Activated CD4-positive, alpha-beta T cell treated with anti-CD3 and anti-CD28 coated beads, Interleukin-2, amount 50 U/mL, for 48 hours (primary cell): ENCODE data around the gene PDE11A.
"Not testable (repeated sequence)": the region's sequence is repeated elsewhere in the genome, so short reads cannot be mapped to it uniquely, and the experiment has no call there.

Source experiments
- DNase-seq, 2 experiments: peaks; one replicate each; pipeline ENCODE4 v3.0.0-alpha.2; 2020

The PDE11A gene

DNA sequence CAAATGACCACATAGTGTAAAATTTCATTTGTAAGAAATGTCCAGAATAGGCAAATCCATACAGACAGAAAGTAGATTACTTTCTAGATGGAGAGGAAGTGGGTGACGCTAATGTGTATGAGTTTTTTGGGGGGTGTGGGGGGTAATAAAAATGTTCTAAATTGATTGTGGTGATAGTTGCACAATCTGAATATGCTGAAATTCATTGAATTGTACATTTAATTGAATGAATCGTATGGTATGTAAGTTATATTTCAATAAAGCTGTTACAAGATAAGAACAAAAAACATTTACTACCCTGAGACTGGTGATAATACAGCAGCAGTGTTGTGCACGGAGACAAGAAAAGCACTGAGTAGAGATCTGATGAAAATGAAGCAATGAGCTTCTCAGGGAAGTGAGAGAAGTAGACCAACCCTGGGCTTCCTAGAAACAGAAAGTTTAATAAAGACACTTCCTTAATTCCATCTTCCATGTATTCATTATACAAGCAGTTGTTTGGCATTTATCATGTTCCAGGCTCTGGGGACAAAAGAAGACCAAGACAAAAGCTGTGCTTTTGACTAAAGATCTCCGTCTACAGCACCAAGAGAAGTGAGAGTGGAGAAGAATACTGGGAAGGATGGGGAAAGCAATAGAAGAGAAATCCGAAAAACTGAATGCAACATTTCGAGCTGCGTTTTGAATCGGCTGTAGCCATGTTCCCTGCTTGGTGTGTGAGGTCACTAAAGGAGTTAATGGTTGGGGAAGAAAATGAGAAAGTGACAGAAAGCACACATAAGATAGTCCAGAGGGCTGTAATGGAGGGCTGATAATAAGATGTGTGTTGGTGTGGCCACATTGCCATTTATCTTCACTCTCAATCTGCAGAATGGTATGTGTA is 1.8 kb upstream of the PDE11A start:
- no peak for DNase-seq

- DNase-seq, result no peak
Observed at GRCh38 chr2:178072000-178072382, 586 bp downstream of the PDE11A start.

DNA sequence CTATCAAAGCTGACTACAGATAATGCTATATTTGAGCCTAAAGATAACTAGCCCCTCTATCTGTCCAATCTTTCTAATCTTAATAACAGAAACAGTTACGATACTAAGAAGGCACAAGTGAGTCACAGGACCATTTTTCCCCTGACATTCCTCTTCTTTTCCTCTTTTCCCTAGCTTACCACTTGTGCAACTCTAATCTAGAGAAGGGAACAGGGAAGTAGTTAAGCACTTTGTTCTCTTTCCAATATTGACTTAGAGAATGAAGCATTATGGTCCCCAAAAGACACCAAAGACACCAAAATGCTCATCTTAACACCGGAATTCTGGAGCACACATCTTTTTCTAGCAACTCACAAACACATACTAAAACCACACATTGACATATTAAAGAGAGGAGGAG is 1.8 kb downstream of the PDE11A start:
- DNase-seq, result no peak

- DNase-seq, result no peak
Observed at GRCh38 chr2:178069551-178069950, 3.0 kb downstream of the PDE11A start.

DNA sequence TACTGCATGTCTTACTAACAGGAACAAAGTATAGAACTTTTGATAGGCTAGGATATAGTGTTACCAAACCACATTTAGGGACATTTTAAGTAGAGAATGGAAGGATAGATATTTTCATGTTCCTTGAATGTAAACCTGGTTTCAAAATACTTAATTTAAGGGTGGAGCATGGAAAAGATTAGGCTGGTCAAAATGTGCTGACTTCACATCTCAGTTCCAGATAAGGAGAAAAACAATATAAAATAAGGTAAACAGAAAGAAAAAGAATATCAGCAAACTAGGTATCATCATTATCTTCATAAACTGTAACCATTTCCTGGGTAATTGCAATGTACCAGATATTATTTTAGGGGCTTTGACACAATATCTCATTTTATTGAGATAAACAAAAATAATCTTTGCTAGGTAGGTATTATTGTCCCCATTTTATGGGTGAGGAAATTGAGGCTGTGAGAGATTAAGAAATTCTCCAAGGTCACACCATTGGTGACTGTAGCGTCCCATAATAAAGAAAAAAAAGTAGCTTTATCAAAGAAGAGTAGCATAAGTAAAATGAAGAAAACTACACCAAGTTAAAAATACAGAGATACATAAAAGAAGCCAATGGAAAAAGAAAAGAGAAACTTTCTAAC is 3.6 kb downstream of the PDE11A start:
- DNase-seq, result no peak

- no peak for DNase-seq
Observed at GRCh38 chr2:178066890-178067669, 5.5 kb downstream of the PDE11A start.

GRCh38 chr2:178066324-178066723 is 6.3 kb downstream of the PDE11A start:
- DNase-seq, result no peak

GRCh38 chr2:178059681-178060080 is 12.9 kb downstream of the PDE11A start:
- DNase-seq, result no peak

DNA sequence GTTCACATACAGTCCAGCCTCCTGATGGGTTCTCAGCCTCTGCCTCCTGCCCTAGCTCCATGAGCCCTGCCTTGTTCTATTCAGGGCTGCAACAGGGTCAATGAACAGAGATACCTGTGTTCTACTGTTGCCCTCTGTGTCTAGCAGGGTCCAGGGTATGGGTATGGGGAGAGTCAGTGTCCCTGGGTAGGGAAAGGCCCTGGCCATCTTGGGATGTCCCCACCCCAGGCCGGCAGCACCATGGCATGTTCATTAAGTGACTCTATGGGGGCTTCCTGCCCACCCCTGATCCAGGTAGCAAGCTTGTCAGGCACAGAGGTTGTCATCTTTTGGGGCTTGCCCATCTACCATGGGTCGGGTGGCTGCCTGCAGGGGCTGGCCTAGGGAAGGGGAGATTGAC is 13.5 kb downstream of the PDE11A start:
- DNase-seq, result no peak

GRCh38 chr2:178057179-178057680 is 15.3 kb downstream of the PDE11A start:
- no peak for DNase-seq

- no peak for DNase-seq
Observed at GRCh38 chr2:178056345-178056744, 16.2 kb downstream of the PDE11A start.

GRCh38 chr2:178051257-178051656 is 21.3 kb downstream of the PDE11A start:
- DNase-seq, result not testable (repeated sequence)

DNA sequence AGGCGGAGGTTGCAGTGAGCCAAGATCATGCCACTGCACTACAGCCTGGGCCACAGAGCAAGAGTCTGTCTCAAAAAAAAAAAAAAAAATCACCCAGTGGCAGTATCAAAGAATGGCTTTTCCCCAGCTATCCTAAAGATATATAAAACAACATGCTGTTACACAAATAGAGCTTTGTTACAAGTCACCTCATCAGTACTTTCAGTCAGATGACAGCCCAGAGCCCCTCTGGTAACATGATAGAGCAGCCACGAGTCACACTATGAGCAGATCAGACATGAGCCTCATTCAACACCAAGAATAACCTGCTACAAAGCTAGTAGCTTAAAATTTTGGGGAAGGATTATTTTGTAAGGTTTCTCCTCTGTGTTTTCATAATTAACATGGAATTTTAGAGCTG is 25.2 kb downstream of the PDE11A start:
- DNase-seq, result no peak

DNA sequence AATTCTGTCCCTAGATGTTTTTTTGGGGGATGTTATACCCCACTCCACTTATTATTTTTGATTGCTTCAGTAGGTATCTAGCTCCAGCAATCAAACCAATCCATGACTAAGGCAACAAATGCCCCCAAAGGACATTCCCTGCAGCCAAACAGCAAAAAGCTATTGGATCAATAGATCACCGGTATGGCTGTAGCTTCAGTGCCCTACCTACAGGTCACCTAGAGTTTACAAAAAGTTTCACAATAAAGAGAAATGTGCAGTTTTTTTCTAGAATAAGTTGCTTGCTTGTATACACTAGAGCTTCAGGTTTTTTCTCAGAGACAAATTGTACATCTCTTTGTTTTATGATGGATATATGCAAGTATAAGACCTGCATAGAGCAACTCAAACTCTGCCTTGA is 27.7 kb downstream of the PDE11A start:
- DNase-seq, result no peak

- no peak for DNase-seq
Observed at GRCh38 chr2:178043266-178043665, 29.3 kb downstream of the PDE11A start.

DNA sequence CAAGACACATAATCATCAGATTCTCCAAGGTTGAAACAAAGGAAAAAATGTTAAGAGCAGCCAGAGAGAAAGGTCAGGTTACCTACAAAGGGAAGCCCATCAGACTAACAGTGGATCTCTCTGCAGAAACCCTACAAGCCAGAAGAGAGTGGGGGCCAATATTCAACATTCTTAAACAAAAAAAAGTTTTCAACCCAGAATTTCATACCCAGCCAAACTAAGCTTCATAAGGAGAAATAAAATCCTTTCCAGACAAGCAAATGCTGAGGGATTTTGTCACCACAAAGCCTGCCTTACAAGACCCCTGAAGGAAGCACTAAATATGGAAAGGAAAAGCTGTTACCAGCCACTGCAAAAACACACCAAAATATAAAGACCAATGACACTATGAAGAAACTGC is 39.0 kb downstream of the PDE11A start:
- DNase-seq, result not testable (repeated sequence)

GRCh38 chr2:178029342-178029741 is 43.2 kb downstream of the PDE11A start:
- DNase-seq, result no peak

GRCh38 chr2:178025551-178026185 is 46.9 kb downstream of the PDE11A start:
- no peak for DNase-seq

GRCh38 chr2:178018141-178018540 is 54.4 kb downstream of the PDE11A start:
- no peak for DNase-seq

DNA sequence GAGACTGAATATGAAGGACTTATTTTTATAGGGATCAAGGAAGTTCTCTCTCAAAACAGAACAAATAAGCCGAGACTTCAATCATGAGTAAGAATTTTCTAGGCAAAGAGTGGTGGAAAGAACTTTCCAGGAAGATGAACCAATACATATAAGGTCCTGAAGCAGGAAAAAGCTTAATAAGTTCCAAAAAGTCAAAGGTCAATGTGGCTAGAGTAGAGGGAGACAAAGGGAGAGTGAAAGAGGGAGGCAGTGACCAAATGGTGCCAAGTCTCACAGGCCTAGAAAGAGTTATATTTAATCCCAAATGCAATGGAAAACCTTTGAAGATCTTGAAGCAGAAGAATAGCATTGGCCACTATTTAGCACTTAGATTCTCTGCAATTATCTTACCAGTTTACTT is 56.0 kb downstream of the PDE11A start:
- DNase-seq, result no peak

DNA sequence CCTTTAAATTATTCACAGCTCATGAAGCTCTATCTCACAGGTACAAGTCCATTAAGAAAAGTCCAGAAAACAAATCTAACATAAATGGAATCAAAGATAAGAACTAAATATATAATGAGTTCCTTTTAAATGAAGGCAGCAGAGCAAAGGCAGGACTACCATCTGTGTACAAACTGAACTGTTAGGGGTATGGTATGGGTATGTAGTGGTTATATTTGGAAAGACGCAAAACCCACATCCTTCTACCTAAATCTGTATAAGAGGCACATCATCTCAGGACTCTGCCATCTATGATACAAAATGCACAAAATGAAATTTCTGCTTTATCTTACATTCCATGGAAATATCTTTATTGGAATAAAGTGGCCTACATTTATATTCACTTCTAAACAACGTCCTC is 59.9 kb downstream of the PDE11A start:
- DNase-seq, result no peak

DNA sequence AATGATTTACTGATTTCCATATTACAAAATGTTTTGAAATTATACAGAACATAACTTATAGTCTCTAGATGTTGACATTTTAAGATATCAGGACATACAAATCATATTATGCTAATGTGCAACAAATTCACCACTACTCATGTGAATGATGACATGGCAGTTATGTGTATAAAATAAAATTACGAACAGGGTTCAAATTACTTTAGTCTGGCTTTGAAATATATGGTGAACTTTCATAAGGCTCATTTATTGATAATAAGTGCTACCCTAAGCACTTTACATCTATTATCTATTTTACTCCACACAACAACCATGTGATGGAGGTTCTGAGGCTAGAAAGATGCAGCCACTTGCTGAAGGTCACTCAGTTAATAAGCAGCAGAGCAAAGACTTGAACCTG is 62.8 kb downstream of the PDE11A start:
- no peak for DNase-seq
